DND-41 (cell line): ENCODE results near the gene MAP3K14.

Experiments
- CTCF ChIP-seq: IDR thresholded peaks from 2 replicates; pipeline ENCODE4 v1.5.1; 2012; ENCODE audit warnings: borderline replicate concordance, low read length, moderate library complexity, mild to moderate bottlenecking; ENCODE audit not compliant: poor library complexity, severe bottlenecking; ENCODE audit errors: extremely low read depth
- EZH2 ChIP-seq: IDR thresholded peaks from 3 replicates; pipeline ENCODE4 v1.6.1; 2012; ENCODE audit warnings: borderline replicate concordance, low read depth, mild to moderate bottlenecking, moderate library complexity, low read length, inconsistent platforms; ENCODE audit not compliant: severe bottlenecking

- no peak for TF ChIP-seq CTCF
- TF ChIP-seq EZH2: no peak
Observed at GRCh38 chr17:45357364-45357997, 40.7 kb upstream of the MAP3K14 start.
